ENCODE results near the gene ITGA2B.
"Not testable (repeated sequence)": the region's sequence is repeated elsewhere in the genome, so short reads cannot be mapped to it uniquely, and the experiment has no call there.

ITGA2B gene

DNA sequence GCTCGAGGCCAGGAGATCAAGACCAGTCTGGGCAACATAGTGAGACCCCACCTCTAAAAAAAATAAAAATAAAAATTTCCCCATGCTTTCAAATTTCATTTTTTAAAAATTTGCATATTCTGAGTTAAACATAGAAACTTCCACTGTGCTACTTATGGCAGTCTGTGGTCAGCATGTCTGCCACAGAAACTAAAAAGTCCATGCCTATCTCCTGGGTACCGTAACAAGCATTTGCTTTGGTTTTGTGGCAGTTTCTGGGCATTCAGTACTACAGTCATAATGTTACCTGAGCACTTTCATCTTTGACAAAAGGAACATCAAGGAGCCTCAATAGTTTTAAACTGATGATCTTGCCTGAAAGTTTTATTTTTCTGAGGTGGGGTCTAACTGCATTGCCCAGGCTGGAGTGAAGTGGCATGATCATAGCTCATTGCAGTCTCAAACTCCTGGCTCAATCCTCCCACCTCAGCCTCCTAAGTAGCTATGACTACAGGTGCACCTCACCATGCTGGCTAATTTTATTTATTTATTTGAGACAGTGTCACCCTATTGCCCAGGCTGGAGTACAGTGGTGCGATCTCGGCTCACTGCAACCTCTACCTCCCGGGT is 13.2 kb upstream of the ITGA2B start:
- no peaks in the 10 kb centered on the region for H3K4me1 ChIP-seq (ENCODE audit: control insufficient read depth, insufficient read depth, low read length)
- no peak overlapping the region for H3K9ac ChIP-seq (ENCODE audit: low read length)
- no peak overlapping the region for H3K27ac ChIP-seq (ENCODE audit: low read depth, low read length)
- peaks cover 25% of the 10 kb centered on the region for H3K36me3 ChIP-seq (ENCODE audit: control insufficient read depth, insufficient read depth, low read length)
- no peak overlapping the region for H3K4me3 ChIP-seq (ENCODE audit: low read length)
- no peaks in the 10 kb centered on the region for H3K27me3 ChIP-seq (ENCODE audit: control insufficient read depth, insufficient read depth, low read length)

DNA sequence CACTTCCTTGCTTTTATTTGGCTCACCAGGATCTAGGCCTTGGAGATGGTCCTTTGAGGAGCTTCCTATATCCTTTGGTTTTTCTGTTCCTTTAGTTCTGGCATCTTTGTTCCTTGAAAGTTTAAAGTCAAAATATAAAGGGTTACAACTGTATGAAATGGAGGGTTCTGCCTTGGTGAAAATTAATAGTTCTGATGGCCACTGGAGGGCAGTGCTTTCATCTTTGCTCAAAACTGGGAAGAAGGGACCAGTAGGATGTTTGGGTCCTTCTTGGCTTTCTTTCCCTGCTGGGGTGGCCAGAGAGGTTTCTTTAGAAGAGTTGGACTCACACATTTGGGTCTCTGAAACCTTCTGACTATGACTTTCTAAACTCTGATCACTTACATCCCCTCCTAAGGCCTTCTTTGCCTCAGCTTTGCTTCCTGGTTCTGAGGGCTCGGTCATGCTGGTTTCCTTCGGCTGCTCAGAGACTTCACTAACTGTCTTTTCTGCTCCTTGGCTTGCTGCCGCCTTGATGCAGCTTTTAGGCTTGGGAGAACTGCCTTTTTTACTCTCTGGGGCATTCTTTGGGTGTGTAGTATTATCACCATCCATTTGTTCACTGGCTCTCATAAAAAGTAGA is 10.9 kb upstream of the ITGA2B start:
- no peak overlapping the region for H3K4me3 ChIP-seq (ENCODE audit: low read length)
- H3K27ac ChIP-seq (ENCODE audit: low read depth, low read length), result no peak overlapping the region
- H3K27me3 ChIP-seq (ENCODE audit: control insufficient read depth, insufficient read depth, low read length), result no peaks in the 10 kb centered on the region
- no peak overlapping the region for H3K9ac ChIP-seq (ENCODE audit: low read length)
- peaks cover 28% of the 10 kb centered on the region for H3K36me3 ChIP-seq (ENCODE audit: control insufficient read depth, insufficient read depth, low read length)
- H3K4me1 ChIP-seq (ENCODE audit: control insufficient read depth, insufficient read depth, low read length), result no peaks in the 10 kb centered on the region

- Histone ChIP-seq H3K4me1 (ENCODE audit: control insufficient read depth, insufficient read depth, low read length) (no peaks in the 10 kb centered on the region), H3K27ac (ENCODE audit: low read depth, low read length) (no peak overlapping the region), H3K4me3 (ENCODE audit: low read length) (no peak overlapping the region), H3K27me3 (ENCODE audit: control insufficient read depth, insufficient read depth, low read length) (no peaks in the 10 kb centered on the region), H3K36me3 (ENCODE audit: control insufficient read depth, insufficient read depth, low read length) (peaks cover 28% of the 10 kb centered on the region), H3K9ac (ENCODE audit: low read length) (no peak overlapping the region)
Measured at GRCh38 chr17:44398692-44399691, 9.5 kb upstream of the ITGA2B start.

DNA sequence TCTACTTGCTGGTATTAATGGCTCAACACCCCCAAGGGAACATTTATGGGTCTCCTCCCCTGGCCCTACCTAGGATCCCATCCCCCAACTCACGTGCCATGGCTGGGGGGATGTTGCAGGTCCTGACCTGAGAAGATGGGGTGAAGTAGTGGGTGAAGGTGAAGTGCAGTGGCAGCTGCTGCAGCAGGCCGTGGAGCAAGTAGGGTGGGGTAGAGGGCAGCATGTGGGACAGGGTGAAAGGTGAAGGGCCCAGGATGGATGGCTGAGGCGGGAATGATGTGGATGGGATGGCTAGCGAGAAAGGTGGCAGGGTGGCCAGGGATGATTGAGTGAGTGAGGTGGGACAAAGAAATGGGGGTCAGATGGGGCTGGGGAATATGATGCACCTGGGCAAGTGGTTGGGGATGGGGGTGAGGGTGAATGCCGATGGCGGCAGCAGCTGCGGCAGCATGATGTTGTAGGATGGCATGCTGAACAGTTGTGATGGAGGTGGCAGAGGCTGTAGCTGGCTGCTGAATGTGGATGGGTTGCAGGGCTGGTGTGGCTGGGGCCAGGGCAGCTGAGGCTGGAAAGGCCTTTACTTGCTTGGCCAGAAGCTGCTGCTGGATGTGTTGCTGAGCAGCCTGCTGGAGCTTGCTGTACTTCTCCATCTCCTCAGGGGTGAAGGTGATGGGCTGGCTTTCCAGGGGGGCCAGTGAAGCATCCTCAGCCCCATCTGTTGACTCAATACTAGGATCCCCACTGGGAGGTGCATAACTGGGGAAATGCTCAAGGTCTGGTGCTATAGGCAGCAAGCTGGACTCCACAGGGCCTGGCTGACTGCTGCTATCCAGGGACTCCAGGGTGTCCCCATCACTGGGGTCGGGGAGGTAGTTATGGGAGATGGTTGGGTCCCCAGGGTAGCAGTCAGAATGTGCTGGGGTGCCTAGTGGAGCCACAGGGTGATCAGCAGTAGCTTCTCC is 8.3 kb upstream of the ITGA2B start:
- Histone ChIP-seq H3K36me3 (ENCODE audit: control insufficient read depth, insufficient read depth, low read length) (peaks cover 28% of the 10 kb centered on the region), H3K27ac (ENCODE audit: low read depth, low read length) (no peak overlapping the region), H3K27me3 (ENCODE audit: control insufficient read depth, insufficient read depth, low read length) (no peaks in the 10 kb centered on the region), H3K9ac (ENCODE audit: low read length) (no peak overlapping the region), H3K4me3 (ENCODE audit: low read length) (no peak overlapping the region), H3K4me1 (ENCODE audit: control insufficient read depth, insufficient read depth, low read length) (no peaks in the 10 kb centered on the region)

- H3K27ac ChIP-seq (ENCODE audit: low read depth, low read length), result no peak overlapping the region
- no peak overlapping the region for H3K4me3 ChIP-seq (ENCODE audit: low read length)
- H3K36me3 ChIP-seq (ENCODE audit: control insufficient read depth, insufficient read depth, low read length), result peaks cover 28% of the 10 kb centered on the region
- no peaks in the 10 kb centered on the region for H3K27me3 ChIP-seq (ENCODE audit: control insufficient read depth, insufficient read depth, low read length)
- H3K4me1 ChIP-seq (ENCODE audit: control insufficient read depth, insufficient read depth, low read length), result no peaks in the 10 kb centered on the region
- H3K9ac ChIP-seq (ENCODE audit: low read length), result no peak overlapping the region
Measured at GRCh38 chr17:44396946-44397345, 7.5 kb upstream of the ITGA2B start.

DNA sequence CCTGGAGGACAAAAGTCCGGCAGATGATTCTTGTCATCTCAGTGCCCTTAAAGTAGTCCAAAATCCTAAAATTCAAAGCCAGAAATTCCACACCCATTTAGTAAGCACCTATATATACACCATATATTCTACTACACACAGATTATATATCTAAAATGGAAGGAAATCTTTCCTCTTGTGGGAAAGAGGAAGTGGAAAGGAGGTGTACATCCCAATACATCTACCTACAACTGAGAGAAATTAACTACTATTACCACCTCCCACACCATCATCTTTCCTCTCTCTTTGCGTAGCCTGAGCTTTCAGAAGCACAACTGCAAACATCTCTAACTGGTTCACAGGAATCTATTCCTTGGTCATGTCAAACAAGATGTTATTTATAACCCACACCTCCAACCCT is 5.4 kb upstream of the ITGA2B start:
- H3K27ac ChIP-seq (ENCODE audit: low read depth, low read length), result no peak overlapping the region
- no peak overlapping the region for H3K4me3 ChIP-seq (ENCODE audit: low read length)
- H3K9ac ChIP-seq (ENCODE audit: low read length), result no peak overlapping the region
- H3K36me3 ChIP-seq (ENCODE audit: control insufficient read depth, insufficient read depth, low read length), result peaks cover 16% of the 10 kb centered on the region
- H3K27me3 ChIP-seq (ENCODE audit: control insufficient read depth, insufficient read depth, low read length), result no peaks in the 10 kb centered on the region
- H3K4me1 ChIP-seq (ENCODE audit: control insufficient read depth, insufficient read depth, low read length), result no peaks in the 10 kb centered on the region

DNA sequence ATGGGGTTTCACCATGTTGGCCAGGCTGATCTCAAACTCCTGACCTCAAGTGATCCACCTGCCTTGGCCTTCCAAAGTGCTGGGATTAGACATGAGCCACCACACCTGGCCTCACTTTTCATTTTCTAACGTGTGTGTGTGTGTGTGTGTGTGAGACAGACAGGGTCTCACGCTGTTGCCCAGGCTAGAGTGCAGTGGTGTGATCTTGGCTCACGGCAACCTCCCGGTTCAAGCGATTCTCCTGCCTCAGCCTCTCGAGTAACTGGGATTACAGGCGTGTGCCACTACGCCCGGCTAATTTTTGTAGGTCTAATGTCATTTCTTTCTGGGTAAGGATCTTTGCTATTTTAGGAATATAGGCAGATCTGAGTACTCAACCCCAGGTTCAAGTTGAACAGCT is 4.7 kb upstream of the ITGA2B start:
- not testable (repeated sequence) for H3K36me3 ChIP-seq (ENCODE audit: control insufficient read depth, insufficient read depth, low read length); H3K4me1 ChIP-seq (ENCODE audit: control insufficient read depth, insufficient read depth, low read length); H3K27me3 ChIP-seq (ENCODE audit: control insufficient read depth, insufficient read depth, low read length); H3K27ac ChIP-seq (ENCODE audit: low read depth, low read length); H3K9ac ChIP-seq (ENCODE audit: low read length); H3K4me3 ChIP-seq (ENCODE audit: low read length)

DNA sequence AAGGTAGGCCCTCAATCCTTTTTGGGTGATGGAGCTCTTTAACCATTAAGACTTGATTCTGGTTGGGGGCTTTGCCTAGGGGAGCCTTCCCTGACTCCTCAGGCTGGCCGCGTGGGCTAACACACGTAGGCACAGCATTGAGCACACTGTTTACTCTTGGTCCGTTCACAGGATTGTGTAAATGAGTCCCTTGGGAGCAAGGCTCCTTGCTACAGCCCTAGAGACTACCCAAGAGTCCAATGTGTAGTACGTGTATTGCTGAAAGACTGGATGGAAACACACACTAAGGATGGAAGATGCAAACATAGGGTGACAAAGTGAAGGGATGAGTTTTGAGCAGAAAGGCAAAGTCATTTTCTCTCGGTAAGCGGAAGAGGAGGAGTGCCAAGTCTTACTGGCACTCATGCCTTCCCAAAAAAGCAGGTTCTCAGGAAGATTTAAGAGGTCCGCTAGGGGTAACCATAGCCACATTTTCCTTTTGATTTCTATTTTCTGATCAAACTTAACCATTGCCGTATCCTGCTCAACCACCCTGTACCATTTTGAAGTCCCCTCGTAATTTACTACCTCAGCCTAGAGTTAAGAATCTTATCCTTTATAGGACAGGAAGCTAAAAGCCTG is 911 bp upstream of the ITGA2B start:
- H3K4me3 ChIP-seq (ENCODE audit: low read length), result no peak overlapping the region
- no peaks in the 10 kb centered on the region for H3K36me3 ChIP-seq (ENCODE audit: control insufficient read depth, insufficient read depth, low read length)
- H3K9ac ChIP-seq (ENCODE audit: low read length), result no peak overlapping the region
- no peaks in the 10 kb centered on the region for H3K4me1 ChIP-seq (ENCODE audit: control insufficient read depth, insufficient read depth, low read length)
- peaks cover 2% of the 10 kb centered on the region for H3K27me3 ChIP-seq (ENCODE audit: control insufficient read depth, insufficient read depth, low read length)
- H3K27ac ChIP-seq (ENCODE audit: low read depth, low read length), result no peak overlapping the region

DNA sequence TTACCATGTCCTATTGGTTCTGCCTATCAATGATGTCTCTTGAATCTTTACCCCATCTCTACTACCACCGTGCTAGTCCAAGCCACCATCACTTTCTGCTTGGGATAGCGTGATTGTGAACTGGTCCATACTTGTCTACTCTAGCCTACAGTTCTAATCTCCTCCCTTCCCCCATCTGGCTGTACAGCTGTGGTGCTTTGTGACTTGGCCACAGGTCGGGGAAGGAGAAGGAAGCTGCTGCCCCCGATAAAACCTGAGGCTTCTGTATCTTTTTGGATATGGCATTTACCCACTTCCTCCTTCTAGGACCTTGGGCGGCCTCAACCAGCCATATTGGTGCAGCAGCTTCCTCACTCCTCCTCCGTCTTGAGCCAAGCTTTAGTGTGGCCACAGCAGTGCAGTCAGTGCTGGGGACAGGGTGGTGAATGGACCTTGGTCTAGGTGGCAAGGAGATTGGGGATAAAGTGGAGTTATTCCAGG is 314 bp upstream of the ITGA2B start:
- peaks cover 3% of the 10 kb centered on the region for H3K27me3 ChIP-seq (ENCODE audit: control insufficient read depth, insufficient read depth, low read length)
- no peaks in the 10 kb centered on the region for H3K4me1 ChIP-seq (ENCODE audit: control insufficient read depth, insufficient read depth, low read length)
- H3K36me3 ChIP-seq (ENCODE audit: control insufficient read depth, insufficient read depth, low read length), result no peaks in the 10 kb centered on the region
- H3K4me3 ChIP-seq (ENCODE audit: low read length), result no peak overlapping the region
- H3K27ac ChIP-seq (ENCODE audit: low read depth, low read length), result no peak overlapping the region
- no peak overlapping the region for H3K9ac ChIP-seq (ENCODE audit: low read length)

DNA sequence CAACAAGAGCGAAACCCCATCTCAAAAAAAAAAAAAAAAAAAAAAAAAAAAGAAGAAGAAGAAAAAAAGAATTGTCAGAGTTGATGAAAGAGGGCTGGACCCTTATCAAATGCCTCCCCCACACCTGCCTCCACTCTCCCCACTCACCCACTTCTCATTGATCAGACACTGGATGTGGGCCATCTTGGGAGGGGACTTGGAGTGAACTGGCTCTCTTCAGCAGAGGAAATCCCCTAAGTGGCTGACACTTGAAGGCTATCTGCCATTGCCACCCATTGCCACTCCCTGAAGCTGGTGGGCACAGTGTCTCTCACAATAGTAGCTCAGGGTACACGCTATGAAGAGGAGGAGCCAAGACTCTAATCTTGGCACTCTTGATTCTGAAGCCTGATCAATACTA is 1.6 kb downstream of the ITGA2B start:
- peaks cover 5% of the 10 kb centered on the region for H3K27me3 ChIP-seq (ENCODE audit: control insufficient read depth, insufficient read depth, low read length)
- no peak overlapping the region for H3K4me3 ChIP-seq (ENCODE audit: low read length)
- no peak overlapping the region for H3K27ac ChIP-seq (ENCODE audit: low read depth, low read length)
- H3K9ac ChIP-seq (ENCODE audit: low read length), result no peak overlapping the region
- H3K36me3 ChIP-seq (ENCODE audit: control insufficient read depth, insufficient read depth, low read length), result no peaks in the 10 kb centered on the region
- no peaks in the 10 kb centered on the region for H3K4me1 ChIP-seq (ENCODE audit: control insufficient read depth, insufficient read depth, low read length)

DNA sequence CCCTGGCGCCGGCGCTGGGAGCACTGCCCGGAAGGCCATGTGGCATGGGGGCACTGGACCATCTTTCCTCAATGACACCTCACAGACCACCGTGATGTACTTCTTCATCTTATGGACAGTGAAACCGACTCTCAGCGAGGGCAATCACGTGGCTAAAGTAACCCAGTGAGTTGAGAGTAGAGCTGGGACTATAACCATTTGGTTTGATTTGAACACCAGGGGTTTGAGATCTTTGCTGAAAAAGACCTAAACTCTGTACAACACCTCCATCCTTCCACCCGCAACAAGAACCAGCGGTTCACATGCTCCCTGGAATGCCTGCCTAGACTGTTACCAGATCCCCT is 3.3 kb downstream of the ITGA2B start:
- Histone ChIP-seq H3K36me3 (ENCODE audit: control insufficient read depth, insufficient read depth, low read length) (no peaks in the 10 kb centered on the region), H3K4me3 (ENCODE audit: low read length) (no peak overlapping the region), H3K27ac (ENCODE audit: low read depth, low read length) (no peak overlapping the region), H3K9ac (ENCODE audit: low read length) (no peak overlapping the region), H3K4me1 (ENCODE audit: control insufficient read depth, insufficient read depth, low read length) (no peaks in the 10 kb centered on the region), H3K27me3 (ENCODE audit: control insufficient read depth, insufficient read depth, low read length) (peaks cover 5% of the 10 kb centered on the region)

Data from rectal smooth muscle tissue (tissue), 1 donor.